ENCODE data around the gene SUCO. TPM values are rescaled to one million over a fixed set of nuclear protein-coding genes. Genes with fewer than 3 reads are reported as not detected.

The SUCO gene
- total and polyA plus RNA-seq, 2 donors (not counting 3 experiments of a cell fraction or from before 2014, with no cell fraction given) = 5.1 to 27.2 TPM

- TF ChIP-seq FOS (IDR thresholded peaks at IDR 0.05; ENCODE audit: borderline replicate concordance, insufficient read depth, low read length) = peak; percentile 97
- TF ChIP-seq POLR2A (IDR thresholded peaks at IDR 0.05; ENCODE audit: low read depth, low read length) = peak; percentile 25
- no peak for TF ChIP-seq EZH2 (IDR thresholded peaks at IDR 0.05; ENCODE audit: borderline replicate concordance, low read depth, low read length, severe bottlenecking)
- peak; percentile 58 for TF ChIP-seq GATA2 (IDR thresholded peaks at IDR 0.05; ENCODE audit: insufficient read depth, insufficient read length, low read depth, low read length)
- TF ChIP-seq CTCF (IDR thresholded peaks at IDR 0.05; ENCODE audit: extremely low read depth in 1 of 2, insufficient read depth in 1 of 2, low read depth in 1 of 2, low read length in 2 of 2) = no peak
- peak; percentile 81 for TF ChIP-seq POLR2AphosphoS5 (IDR thresholded peaks at IDR 0.05; ENCODE audit: insufficient read depth, low read depth, low read length)
- TF ChIP-seq JUN (IDR thresholded peaks at IDR 0.05; ENCODE audit: borderline replicate concordance, insufficient read depth, insufficient read length, low read depth) = peak; percentile 91
- TF ChIP-seq MYC (IDR thresholded peaks at IDR 0.05; ENCODE audit: low read depth, low read length) = no peak
- TF ChIP-seq MAX (IDR thresholded peaks at IDR 0.05; ENCODE audit: insufficient read depth, insufficient read length) = no peak
- ChIA-PET CTCF (interaction anchor here (0.8 to 1.5 kb wide), 6 partner anchors 45 to 137 kb away, joined by 3 to 4 read pairs (median 3); partner anchors contain the start of gene SUCO), POLR2A (interaction anchor here (1.0 kb wide), 1 partner anchor 56 kb away, joined by 4 read pairs; the partner anchor contains the start of gene SUCO)
- peaks cover 0 to 6% of the 10 kb centered on the region in 2 experiments for H3K36me3 ChIP-seq (ENCODE audit: control insufficient read depth in 2 of 2, extremely low read depth in 1 of 2, insufficient read depth in 2 of 2, low read length in 2 of 2)
- DNase-seq (ENCODE audit: low read depth, low spot score) (peak; percentile 90), FAIRE-seq (peak; percentile 46)
- TSS peak; percentile 95 for BruUV-seq (replicated peaks)
- no peaks in the 10 kb centered on the region for H4K20me1 ChIP-seq (replicated peaks; ENCODE audit: control insufficient read depth, extremely low read depth, insufficient read depth, low read length)
- intact Hi-C loops (cut with micrococcal nuclease) = loop anchor here (1.0 to 5.0 kb wide), 2 partner anchors 56 to 136 kb away; no protein-coding TSS in a partner anchor
- H2AFZ ChIP-seq (ENCODE audit: low read depth, low read length) = peak overlapping the region; percentile 36
- peaks cover 43% of the 10 kb centered on the region for H3K4me1 ChIP-seq (ENCODE audit: control insufficient read depth, extremely low read depth, insufficient read depth, low read length)
- H3K4me2 ChIP-seq (ENCODE audit: insufficient read depth, low read length) = peak overlapping the region; percentile 94
- H3K4me3 ChIP-seq (replicated peaks in 1 of 3; ENCODE audit: insufficient read depth in 1 of 3, low read depth in 1 of 3, low read length in 3 of 3) = peak overlapping the region in 2 of 3 experiments; percentile 30 to 58
- H3K9me3 ChIP-seq (replicated peaks; ENCODE audit: control insufficient read depth, insufficient read depth, low read length) = no peaks in the 10 kb centered on the region
- H3K79me2 ChIP-seq (ENCODE audit: control insufficient read depth, insufficient read depth, low read length) = peaks cover 2% of the 10 kb centered on the region
- peak overlapping the region; percentile 83 for H3K27ac ChIP-seq (ENCODE audit: insufficient read depth, low read depth, low read length)
- peak overlapping the region; percentile 71 for H3K9ac ChIP-seq (replicated peaks; ENCODE audit: extremely low read depth, insufficient read depth, low read length)
- dilution Hi-C loops (cut with MboI; ENCODE audit: extremely low pct_ligation_motif_present, low sequenced_read_pairs) = no loop called here
- no peaks in the 10 kb centered on the region for H3K9me1 ChIP-seq (replicated peaks; ENCODE audit: control insufficient read depth, extremely low read depth, insufficient read depth, low read length)
- H3K27me3 ChIP-seq (ENCODE audit: control insufficient read depth in 2 of 2, insufficient read depth in 2 of 2, low read length in 2 of 2) = no peaks in the 10 kb centered on the region
Observed at GRCh38 chr1:172588296-172589291, 55.6 kb downstream of the SUCO start.
